H1 (cell line): ENCODE results near the gene DERL2. TPM values are rescaled to one million over a fixed set of nuclear protein-coding genes. Genes with fewer than 3 reads are reported as not detected.

Experiments
- CTCF ChIA-PET: fragments of 300-600 bp; sonication (Branson Sonifier 250); formaldehyde crosslinking; loops from one replicate; lab custom pipeline; 2021; ENCODE audit not compliant: partially characterized antibody; lab: Charles Lee
- POLR2A ChIA-PET: fragments of 300-600 bp; sonication (Branson Sonifier 250); formaldehyde crosslinking; loops from one replicate; lab custom pipeline; 2021; ENCODE audit warnings: inconsistent platforms; ENCODE audit not compliant: partially characterized antibody; lab: Charles Lee
- DNase-seq, 2 experiments: peaks; one replicate each; pipeline versions ENCODE4 v3.0.0 to v3.0.0-alpha.2; 2010 to 2022; ENCODE audit warnings: low spot score in 2 of 2, low read depth in 1 of 2, mixed read lengths in 1 of 2
- FAIRE-seq: peaks from 2 replicates; lab custom pipeline; 2011; peaks lifted over from hg19 to GRCh38; lab: Jason Lieb, UNC
- H2AFZ ChIP-seq: 2 replicates; pipeline ENCODE4 v1.8.1; 2012; ENCODE audit warnings: low read length, inconsistent platforms
- H2AK5ac ChIP-seq: 2 replicates; pipeline ENCODE4 v1.6.1; 2013; ENCODE audit warnings: low read depth, low read length
- H2BK120ac ChIP-seq: replicated peaks from 2 replicates; pipeline ENCODE3; 2013; ENCODE audit warnings: low read depth, low read length, inconsistent platforms
- H2BK12ac ChIP-seq: 2 replicates; pipeline ENCODE4 v1.6.1; 2013; ENCODE audit warnings: low read depth, low read length
- H2BK15ac ChIP-seq: 2 replicates; pipeline ENCODE4 v1.6.1; 2013; ENCODE audit warnings: low read length
- H2BK20ac ChIP-seq: 2 replicates; pipeline ENCODE4 v1.6.1; 2013; ENCODE audit warnings: low read length
- H2BK5ac ChIP-seq: 2 replicates; pipeline ENCODE4 v1.6.1; 2013; ENCODE audit warnings: low read depth, low read length
- H3K14ac ChIP-seq: 2 replicates; pipeline ENCODE4 v1.6.1; 2013; ENCODE audit warnings: inconsistent platforms; ENCODE audit not compliant: insufficient read length
- H3K18ac ChIP-seq: 2 replicates; pipeline ENCODE4 v1.6.1; 2013; ENCODE audit warnings: low read length; ENCODE audit errors: extremely low read depth
- H3K23ac ChIP-seq: 2 replicates; pipeline ENCODE4 v1.6.1; 2013; ENCODE audit warnings: inconsistent platforms; ENCODE audit not compliant: insufficient read length
- H3K23me2 ChIP-seq: 2 replicates; pipeline ENCODE4 v1.6.1; 2013; ENCODE audit warnings: low read depth, low read length
- H3K27ac ChIP-seq: 2 replicates; pipeline ENCODE4 v1.6.1; 2011; ENCODE audit warnings: low read depth, low read length, inconsistent platforms
- H3K27me3 ChIP-seq, 4 experiments: replicated peaks in 1 of 4; 1 replicate in 1 of 4; 2 replicates in 3 of 4; pipeline versions ENCODE4 v1.6.1 to v1.8.1; 2011 to 2013; ENCODE audit warnings: low read length in 3 of 4, mild to moderate bottlenecking in 3 of 4, inconsistent platforms in 2 of 4, mixed read lengths in 2 of 4, moderate library complexity in 1 of 4; ENCODE audit not compliant: control insufficient read depth in 3 of 4, insufficient read depth in 3 of 4; ENCODE audit errors: extremely low read depth in 1 of 4
- H3K36me3 ChIP-seq, 4 experiments: 2 replicates each; pipeline versions ENCODE4 v1.6.1 to v1.8.1; 2011 to 2013; ENCODE audit warnings: mild to moderate bottlenecking in 4 of 4, low read length in 3 of 4, moderate library complexity in 2 of 4, control low read depth in 1 of 4, inconsistent platforms in 1 of 4; ENCODE audit not compliant: insufficient read depth in 4 of 4, control insufficient read depth in 2 of 4
- H3K4ac ChIP-seq: replicated peaks from 2 replicates; pipeline ENCODE3; 2013; ENCODE audit warnings: low read length, low read depth, mixed read lengths, inconsistent platforms; ENCODE audit not compliant: insufficient read length
- H3K4me1 ChIP-seq, 4 experiments: replicated peaks in 1 of 4; 1 replicate in 1 of 4; 2 replicates in 3 of 4; pipeline versions ENCODE4 v1.6.1 to v1.8.1; 2011 to 2013; ENCODE audit warnings: low read length in 3 of 4, inconsistent platforms in 2 of 4, mixed read lengths in 1 of 4; ENCODE audit not compliant: insufficient read depth in 4 of 4, control insufficient read depth in 3 of 4
- H3K4me2 ChIP-seq, 2 experiments: 2 replicates each; pipeline versions ENCODE4 v1.6.1 to v1.8.1; 2011 to 2013; ENCODE audit warnings: low read depth in 2 of 2, low read length in 2 of 2, control low read depth in 1 of 2, inconsistent platforms in 1 of 2, mild to moderate bottlenecking in 1 of 2; ENCODE audit not compliant: insufficient read depth in 1 of 2
- H3K4me3 ChIP-seq, 4 experiments: fragments of 200-600, 300-600 bp in 1 of 4; sonication (generic), shearing (Covaris generic), sonication (Bioruptor Twin) in 1 of 4; 2 replicates each; pipeline versions ENCODE4 v1.5.1 to v1.8.1; 2011 to 2016; ENCODE audit warnings: low read length in 4 of 4, low read depth in 3 of 4, control low read depth in 2 of 4, inconsistent platforms in 2 of 4, mild to moderate bottlenecking in 2 of 4, mixed read lengths in 1 of 4, moderate library complexity in 1 of 4; ENCODE audit not compliant: insufficient read depth in 2 of 4; ENCODE audit errors: extremely low read depth in 1 of 4
- H3K56ac ChIP-seq: replicated peaks from 2 replicates; pipeline ENCODE3; 2013; ENCODE audit warnings: low read depth, mild to moderate bottlenecking, mixed read lengths, low read length, inconsistent platforms; ENCODE audit not compliant: insufficient read length
- H3K79me1 ChIP-seq: 2 replicates; pipeline ENCODE4 v1.6.1; 2013; ENCODE audit warnings: low read depth, low read length, control low read depth
- H3K79me2 ChIP-seq, 2 experiments: 2 replicates each; pipeline versions ENCODE4 v1.6.1 to v1.8.1; 2012 to 2013; ENCODE audit warnings: low read length in 2 of 2, mild to moderate bottlenecking in 2 of 2, inconsistent platforms in 1 of 2; ENCODE audit not compliant: insufficient read depth in 2 of 2, control insufficient read depth in 1 of 2
- H3K9ac ChIP-seq, 4 experiments: replicated peaks in 1 of 4; 1 replicate in 1 of 4; 2 replicates in 3 of 4; pipeline versions ENCODE4 v1.6.1 to v1.8.1; 2011 to 2013; ENCODE audit warnings: low read depth in 3 of 4, low read length in 3 of 4, control low read depth in 2 of 4, mild to moderate bottlenecking in 2 of 4, moderate library complexity in 2 of 4, inconsistent platforms in 1 of 4; ENCODE audit errors: extremely low read depth in 1 of 4
- H3K9me3 ChIP-seq, 2 experiments: 2 replicates each; pipeline versions ENCODE4 v1.6.1 to v1.8.1; 2012 to 2013; ENCODE audit warnings: mild to moderate bottlenecking in 2 of 2, moderate library complexity in 2 of 2, control low read depth in 1 of 2, inconsistent platforms in 1 of 2, low read depth in 1 of 2, low read length in 1 of 2, mixed read lengths in 1 of 2; ENCODE audit not compliant: insufficient read depth in 2 of 2
- H4K20me1 ChIP-seq, 2 experiments: replicated peaks in 1 of 2; 2 replicates each; pipeline versions ENCODE3 to v1.8.1; 2011 to 2013; ENCODE audit warnings: inconsistent platforms in 2 of 2, low read length in 2 of 2, mild to moderate bottlenecking in 1 of 2; ENCODE audit not compliant: insufficient read depth in 2 of 2, control insufficient read depth in 1 of 2
- H4K5ac ChIP-seq: 2 replicates; pipeline ENCODE4 v1.6.1; 2013; ENCODE audit warnings: low read length, low read depth, mixed read lengths, inconsistent platforms; ENCODE audit not compliant: insufficient read length
- H4K8ac ChIP-seq: 2 replicates; pipeline ENCODE4 v1.8.0; 2013; ENCODE audit warnings: mild to moderate bottlenecking, moderate library complexity, low read length, inconsistent platforms; ENCODE audit not compliant: insufficient read depth; ENCODE audit errors: extremely low read depth
- H4K91ac ChIP-seq: replicated peaks from 2 replicates; pipeline ENCODE3; 2013; ENCODE audit warnings: low read length, mixed read lengths, inconsistent platforms; ENCODE audit not compliant: insufficient read length
- BACH1 ChIP-seq: IDR thresholded peaks from 2 replicates; pipeline ENCODE4 v1.6.1; 2012; ENCODE audit warnings: low read length, improper control_type of control experiment
- BRCA1 ChIP-seq: IDR thresholded peaks from 2 replicates; pipeline ENCODE4 v1.6.1; 2012; ENCODE audit warnings: low read depth, low read length, improper control_type of control experiment
- GTF2F1 ChIP-seq: IDR thresholded peaks from 2 replicates; pipeline ENCODE4 v1.6.1; 2012; ENCODE audit warnings: low read depth, low read length, improper control_type of control experiment, borderline replicate concordance
- JUND ChIP-seq: IDR thresholded peaks from 2 replicates; pipeline ENCODE4 v1.6.1; 2011; ENCODE audit warnings: mild to moderate bottlenecking, improper control_type of control experiment, low read length
- POLR2AphosphoS5 ChIP-seq: IDR thresholded peaks from 2 replicates; pipeline ENCODE4 v1.6.1; 2011; ENCODE audit warnings: low read depth, low read length
- RNF2 ChIP-seq: fragments of 200-900, 300-1000 bp; sonication (generic); IDR thresholded peaks from 2 replicates; pipeline ENCODE4 v1.7.1; 2016; ENCODE audit warnings: borderline replicate concordance, low read depth, mild to moderate bottlenecking, antibody characterized with exemption, low read length; ENCODE audit not compliant: poor library complexity, severe bottlenecking; ENCODE audit errors: missing control alignments
- SIX5 ChIP-seq: IDR thresholded peaks from 2 replicates; pipeline ENCODE4 v1.6.1; 2011; ENCODE audit warnings: mild to moderate bottlenecking, low read depth, low read length
- SP1 ChIP-seq: IDR thresholded peaks from 2 replicates; pipeline ENCODE4 v1.6.1; 2011; ENCODE audit warnings: low read depth, low read length
- TAF1 ChIP-seq: IDR thresholded peaks from 2 replicates; pipeline ENCODE4 v1.6.1; 2011; ENCODE audit warnings: mild to moderate bottlenecking, low read depth, low read length
- TAF7 ChIP-seq: optimal IDR thresholded peaks from 2 replicates; pipeline ENCODE3; 2011; ENCODE audit warnings: low read depth, mild to moderate bottlenecking, inconsistent platforms, low read length, moderate library complexity, borderline replicate concordance
- ZNF274 ChIP-seq: IDR thresholded peaks from 2 replicates; pipeline ENCODE4 v1.7.0; 2012; ENCODE audit warnings: low read length, borderline replicate concordance; ENCODE audit errors: extremely low read depth
- WGBS, 2 experiments: shearing (Covaris generic) in 1 of 2; methylation state at CpG; one replicate each; pipeline versions ENCODE4 v1.1.6 to v1.1.7; 2013 to 2015; ENCODE audit warnings: low lambda C conversion rate in 2 of 2, mixed read lengths in 2 of 2, inconsistent platforms in 1 of 2, low coverage in 1 of 2, missing lambda C conversion rate in 1 of 2; ENCODE audit not compliant: insufficient replicate concordance in 2 of 2, insufficient coverage in 1 of 2, insufficient read length in 1 of 2; ENCODE audit errors: extremely low coverage in 1 of 2, missing lambda C conversion rate in 1 of 2; 5-methylcytosine and 5-hydroxymethylcytosine counted together
- polyA plus RNA-seq, 7 experiments: library from polyadenylated mRNA; depleted of rRNA in 3 of 7; stranded (reverse) in 5 of 7; unstranded in 2 of 7; fragments of >200 nt in 5 of 7; fragments of 200-250 nt in 2 of 7; gene quantifications; 1 replicate in 5 of 7; 2 replicates in 1 of 7; 4 replicates in 1 of 7; pipeline versions ENCODE4 v1.2.1 to v1.2.3, GENCODE V29; 2011 to 2013; ENCODE audit warnings: missing spikeins in 2 of 7, mixed read lengths in 2 of 7
- total RNA-seq: library from RNA; stranded (reverse); fragmentation: NEBNext Ultra II Directional; extraction: Animal tissue kit (Norgen Biotek cat#: 25700); gene quantifications from 2 replicates; pipeline ENCODE4 v1.2.1, GENCODE V29; 2021
- TF ChIP-seq, protein P1 (sequence below): IDR thresholded peaks from 2 replicates; pipeline ENCODE4 v1.6.1; 2011; ENCODE audit warnings: low read depth, mild to moderate bottlenecking, low read length; ENCODE audit not compliant: insufficient read depth
- TF ChIP-seq, protein P2 (sequence below): IDR thresholded peaks from 2 replicates; pipeline ENCODE4 v1.6.1; 2012; ENCODE audit warnings: inconsistent platforms

Gene DERL2
- total and polyA plus RNA-seq, 2 of the 8 experiments (the other 6 are each of a cell fraction or from before 2014, with no cell fraction given) = 55.3 to 58.4 TPM

DNA sequence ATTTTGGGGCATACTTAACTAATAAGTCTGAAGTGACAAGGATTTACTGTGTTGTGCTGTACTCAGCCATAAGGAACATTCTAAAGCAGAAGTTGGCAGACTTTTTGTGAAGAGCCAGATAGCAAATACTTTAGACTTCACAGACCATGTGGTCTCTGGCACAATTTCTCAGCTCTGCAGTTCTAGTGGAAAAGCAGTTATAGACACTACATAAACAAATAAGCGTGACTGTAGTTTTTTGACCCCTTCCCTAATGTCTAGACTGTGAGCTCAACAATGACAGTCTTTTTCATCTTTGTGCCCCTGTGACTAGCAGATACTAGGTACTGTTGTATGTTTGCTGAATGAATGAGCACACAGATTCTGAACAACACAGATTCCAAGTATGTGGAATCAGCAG is 61.1 kb downstream of the DERL2 start:
- 96% methylated on average over 1 of the region's 1 CpG; no CpG with 5 or more reads in 1 of the 2 experiments for whole genome bisulfite sequencing, 2 experiments
- no peak overlapping the region for H3K14ac ChIP-seq
- no peaks in the 10 kb centered on the region for H3K9me3 ChIP-seq
- H3K79me1 ChIP-seq = peaks cover 12% of the 10 kb centered on the region; the same call in 1 of the 2 replicates
- no peak overlapping the region for H3K9ac ChIP-seq
- peaks cover 30 to 80% (median 70%) of the 10 kb centered on the region in 4 experiments for H3K36me3 ChIP-seq
- H4K5ac ChIP-seq = no peak overlapping the region
- H3K4me1 ChIP-seq = peaks cover 0 to 4% (median 2%) of the 10 kb centered on the region in 4 experiments; a peak in 3 of 7 replicates
- H4K8ac ChIP-seq = no peak overlapping the region
- H3K23me2 ChIP-seq = peaks cover 4% of the 10 kb centered on the region
- no peak overlapping the region for H2AK5ac ChIP-seq
- no peak overlapping the region for H2BK20ac ChIP-seq
- peaks cover 2 to 3% of the 10 kb centered on the region in 2 experiments for H4K20me1 ChIP-seq
- no peak overlapping the region for H3K18ac ChIP-seq
- no peak overlapping the region for H2BK12ac ChIP-seq
- H3K27me3 ChIP-seq = no peaks in the 10 kb centered on the region
- FAIRE-seq = no peak
- no peak overlapping the region for H3K4ac ChIP-seq
- no peak overlapping the region for H3K56ac ChIP-seq
- H3K23ac ChIP-seq = no peak overlapping the region
- H4K91ac ChIP-seq = no peak overlapping the region
- H2BK5ac ChIP-seq = no peak overlapping the region
- peaks cover 12 to 30% of the 10 kb centered on the region in 2 experiments for H3K79me2 ChIP-seq
- no peak overlapping the region for H3K27ac ChIP-seq
- ChIA-PET CTCF (interaction anchor here (0.7 to 3.4 kb wide), 4 partner anchors 8 to 865 kb away, joined by 3 to 13 read pairs (median 3); partner anchors contain the start of gene C1QBP), POLR2A (interaction anchor here (1.0 to 13.1 kb wide), 4 partner anchors 12 to 44 kb away, joined by 3 to 228 read pairs (median 4); partner anchors contain the start of genes C1QBP and DHX33)
- no peak overlapping the region for H2AFZ ChIP-seq
- H2BK15ac ChIP-seq = no peak overlapping the region
- no peak overlapping the region for H3K4me2 ChIP-seq
- DNase-seq = no peak
- H3K4me3 ChIP-seq = no peak overlapping the region
- H2BK120ac ChIP-seq = no peak overlapping the region
- TF ChIP-seq POLR2AphosphoS5 (no peak), SP1 (no peak), RNF2 (no peak), BACH1 (no peak), JUND (no peak), SIX5 (no peak), ZNF274 (no peak), TAF7 (no peak), GTF2F1 (no peak), TAF1 (no peak), BRCA1 (no peak)
- TF ChIP-seq, protein P1, sequence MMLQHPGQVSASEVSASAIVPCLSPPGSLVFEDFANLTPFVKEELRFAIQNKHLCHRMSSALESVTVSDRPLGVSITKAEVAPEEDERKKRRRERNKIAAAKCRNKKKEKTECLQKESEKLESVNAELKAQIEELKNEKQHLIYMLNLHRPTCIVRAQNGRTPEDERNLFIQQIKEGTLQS = no peak
- TF ChIP-seq, protein P2, sequence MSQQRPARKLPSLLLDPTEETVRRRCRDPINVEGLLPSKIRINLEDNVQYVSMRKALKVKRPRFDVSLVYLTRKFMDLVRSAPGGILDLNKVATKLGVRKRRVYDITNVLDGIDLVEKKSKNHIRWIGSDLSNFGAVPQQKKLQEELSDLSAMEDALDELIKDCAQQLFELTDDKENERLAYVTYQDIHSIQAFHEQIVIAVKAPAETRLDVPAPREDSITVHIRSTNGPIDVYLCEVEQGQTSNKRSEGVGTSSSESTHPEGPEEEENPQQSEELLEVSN = no peak
